Brain microvascular endothelial cell (primary cell): ENCODE data around the gene NLRX1.
A peak's percentile ranks its signal among the peaks of the same experiment; 100 is the strongest.
"Not testable (repeated sequence)": the region's sequence is repeated elsewhere in the genome, so short reads cannot be mapped to it uniquely, and the experiment has no call there.

Source experiments
- DNase-seq: peaks from one replicate; pipeline ENCODE4 v3.0.0-alpha.2; 2020
- H3K27ac ChIP-seq: fragments of 250-450 bp; sonication (Bioruptor Pico); 2 replicates; pipeline ENCODE4 v1.5.1; 2020; ENCODE audit warnings: mild to moderate bottlenecking, moderate library complexity
- H3K27me3 ChIP-seq: fragments of 250-450 bp; sonication (Bioruptor Pico); replicated peaks from 2 replicates; pipeline ENCODE4 v1.5.1; 2020; ENCODE audit warnings: mild to moderate bottlenecking
- H3K36me3 ChIP-seq: fragments of 250-450 bp; sonication (Bioruptor Pico); replicated peaks from 2 replicates; pipeline ENCODE4 v1.5.1; 2020; ENCODE audit warnings: mild to moderate bottlenecking
- H3K4me3 ChIP-seq: 2 replicates; pipeline ENCODE4 v1.5.1; 2011; ENCODE audit warnings: low read depth, mild to moderate bottlenecking, control low read depth, low read length, moderate library complexity
- in situ Hi-C: cut with HindIII; loops from 2 replicates; pipeline ENCODE4 v1.10.0; 2017; ENCODE audit warnings: low sequenced_read_pairs, low pct_ligation_motif_present
- TF ChIP-seq, protein P1 (sequence below): IDR thresholded peaks from 2 replicates; pipeline ENCODE4 v1.5.1; 2011; ENCODE audit warnings: low read depth, mild to moderate bottlenecking, moderate library complexity, low read length, control low read depth, inconsistent platforms; ENCODE audit errors: missing control alignments

NLRX1 gene

DNA sequence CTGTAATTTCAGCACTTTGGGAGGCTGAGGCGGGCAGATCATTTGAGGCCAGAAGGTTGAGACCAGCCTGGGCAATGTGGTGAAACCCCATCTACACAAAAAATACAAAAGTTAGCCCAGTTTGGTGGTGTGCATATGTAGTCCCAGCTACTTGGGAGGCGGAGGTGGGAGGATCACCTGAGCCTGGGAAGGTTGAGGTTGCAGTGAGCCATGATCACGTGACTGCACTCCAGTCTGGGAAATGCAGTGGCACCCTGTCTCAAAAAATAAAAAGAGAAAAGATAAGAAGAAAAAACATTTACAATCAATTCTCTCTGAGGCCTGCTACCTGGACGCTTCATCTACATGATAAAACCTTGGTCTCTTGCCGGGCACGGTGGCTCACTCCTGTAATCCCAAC lies 30.4 kb downstream of the NLRX1 start:
- no peaks in the 10 kb centered on the region for H3K36me3 ChIP-seq
- in situ Hi-C loops, result no loop called here
- DNase-seq, result no peak
- TF ChIP-seq, protein P1, sequence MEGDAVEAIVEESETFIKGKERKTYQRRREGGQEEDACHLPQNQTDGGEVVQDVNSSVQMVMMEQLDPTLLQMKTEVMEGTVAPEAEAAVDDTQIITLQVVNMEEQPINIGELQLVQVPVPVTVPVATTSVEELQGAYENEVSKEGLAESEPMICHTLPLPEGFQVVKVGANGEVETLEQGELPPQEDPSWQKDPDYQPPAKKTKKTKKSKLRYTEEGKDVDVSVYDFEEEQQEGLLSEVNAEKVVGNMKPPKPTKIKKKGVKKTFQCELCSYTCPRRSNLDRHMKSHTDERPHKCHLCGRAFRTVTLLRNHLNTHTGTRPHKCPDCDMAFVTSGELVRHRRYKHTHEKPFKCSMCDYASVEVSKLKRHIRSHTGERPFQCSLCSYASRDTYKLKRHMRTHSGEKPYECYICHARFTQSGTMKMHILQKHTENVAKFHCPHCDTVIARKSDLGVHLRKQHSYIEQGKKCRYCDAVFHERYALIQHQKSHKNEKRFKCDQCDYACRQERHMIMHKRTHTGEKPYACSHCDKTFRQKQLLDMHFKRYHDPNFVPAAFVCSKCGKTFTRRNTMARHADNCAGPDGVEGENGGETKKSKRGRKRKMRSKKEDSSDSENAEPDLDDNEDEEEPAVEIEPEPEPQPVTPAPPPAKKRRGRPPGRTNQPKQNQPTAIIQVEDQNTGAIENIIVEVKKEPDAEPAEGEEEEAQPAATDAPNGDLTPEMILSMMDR, result no peak
- no peak overlapping the region for H3K27ac ChIP-seq
- H3K4me3 ChIP-seq, result no peak overlapping the region
- no peaks in the 10 kb centered on the region for H3K27me3 ChIP-seq

DNA sequence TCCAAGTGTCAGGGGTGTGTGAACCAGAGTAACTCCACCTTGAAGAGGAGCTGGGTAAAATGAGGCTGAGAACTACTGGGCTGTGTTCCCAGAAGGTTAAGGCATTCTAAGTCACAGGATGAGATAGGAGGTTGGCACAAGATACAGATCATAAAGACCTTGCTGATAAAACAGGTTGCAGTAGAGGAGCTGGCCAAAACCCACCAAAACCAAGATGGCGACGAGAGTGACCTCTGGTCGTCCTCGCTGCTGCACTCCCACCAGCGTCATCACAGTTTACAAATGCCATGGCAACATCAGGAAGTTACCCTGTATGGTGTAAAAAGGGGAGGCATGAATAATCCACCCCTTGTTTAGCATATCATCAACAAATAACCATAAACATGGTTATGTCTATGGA lies 32.7 kb downstream of the NLRX1 start:
- H3K27me3 ChIP-seq, H3K27ac ChIP-seq, DNase-seq, H3K36me3 ChIP-seq, H3K4me3 ChIP-seq, in situ Hi-C loops: not testable (repeated sequence)

DNA sequence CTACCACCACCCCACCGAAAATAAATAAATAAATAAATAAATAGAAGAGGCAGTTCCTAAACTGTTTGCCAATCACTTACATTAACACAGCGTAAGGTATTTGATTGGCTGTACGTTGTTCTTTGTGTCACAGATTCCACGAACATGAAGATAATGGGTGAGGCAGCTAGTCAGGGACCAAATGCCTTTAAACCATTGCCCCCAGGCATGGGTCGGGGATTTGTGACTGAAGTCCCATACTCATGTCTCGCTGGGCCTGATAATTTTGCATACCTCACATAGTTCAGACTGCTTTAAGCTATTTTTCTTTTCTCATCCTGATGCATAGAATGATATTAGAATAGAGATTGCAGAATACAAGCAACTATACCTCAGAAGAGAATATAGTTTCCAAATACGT lies 34.0 kb downstream of the NLRX1 start:
- no peak for DNase-seq
- Histone ChIP-seq H3K27me3 (no peaks in the 10 kb centered on the region), H3K4me3 (no peak overlapping the region), H3K36me3 (no peaks in the 10 kb centered on the region), H3K27ac (no peak overlapping the region)
- TF ChIP-seq, protein P1, result no peak
- in situ Hi-C loops, result no loop called here

DNA sequence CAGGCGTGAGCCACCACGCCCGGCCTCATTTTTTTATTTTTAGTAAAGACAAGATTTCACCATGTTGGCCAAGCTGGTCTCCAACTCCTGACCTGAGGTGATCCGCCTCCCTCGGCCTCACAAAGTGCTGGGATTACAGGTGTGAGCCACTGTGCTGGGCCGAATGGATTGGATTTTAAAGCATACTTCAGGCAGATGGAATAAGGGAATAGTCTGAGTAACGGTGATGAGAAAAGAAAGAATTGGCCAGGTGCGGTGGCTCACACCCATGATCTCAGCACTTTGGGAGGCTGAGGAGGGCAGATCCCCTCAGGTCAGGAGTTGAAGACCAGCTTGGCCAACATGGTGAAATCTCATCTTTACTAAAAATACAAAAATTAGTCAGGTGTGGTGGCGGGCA lies 35.5 kb downstream of the NLRX1 start:
- H3K27ac ChIP-seq, result no peak overlapping the region
- in situ Hi-C loops, result no loop called here
- H3K36me3 ChIP-seq, result no peaks in the 10 kb centered on the region
- no peaks in the 10 kb centered on the region for H3K27me3 ChIP-seq
- TF ChIP-seq, protein P1, result no peak
- DNase-seq, result no peak
- no peak overlapping the region for H3K4me3 ChIP-seq

DNA sequence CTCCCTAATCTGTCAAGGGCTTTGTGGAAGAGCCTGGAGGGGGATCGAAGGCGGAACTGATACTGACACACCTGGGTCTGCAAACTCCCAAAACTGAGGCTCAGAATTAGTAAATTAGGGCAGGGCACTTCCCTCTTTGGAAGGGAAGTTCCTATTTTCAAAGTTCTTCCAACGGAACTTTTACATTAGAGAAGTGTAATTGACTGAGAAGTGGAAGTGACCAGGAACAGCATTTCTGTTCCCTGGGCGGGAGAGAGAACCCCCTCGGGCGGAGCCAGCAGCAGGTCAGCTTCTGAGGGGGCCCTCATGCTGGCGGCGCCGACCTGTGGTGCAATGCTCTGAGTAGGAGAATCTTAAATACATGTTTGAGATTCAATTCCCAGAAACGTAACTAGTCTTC lies 36.6 kb downstream of the NLRX1 start:
- no peak overlapping the region for H3K4me3 ChIP-seq
- TF ChIP-seq, protein P1, result no peak
- no peak overlapping the region for H3K27ac ChIP-seq
- no peaks in the 10 kb centered on the region for H3K36me3 ChIP-seq
- in situ Hi-C loops, result no loop called here
- no peaks in the 10 kb centered on the region for H3K27me3 ChIP-seq
- no peak for DNase-seq

DNA sequence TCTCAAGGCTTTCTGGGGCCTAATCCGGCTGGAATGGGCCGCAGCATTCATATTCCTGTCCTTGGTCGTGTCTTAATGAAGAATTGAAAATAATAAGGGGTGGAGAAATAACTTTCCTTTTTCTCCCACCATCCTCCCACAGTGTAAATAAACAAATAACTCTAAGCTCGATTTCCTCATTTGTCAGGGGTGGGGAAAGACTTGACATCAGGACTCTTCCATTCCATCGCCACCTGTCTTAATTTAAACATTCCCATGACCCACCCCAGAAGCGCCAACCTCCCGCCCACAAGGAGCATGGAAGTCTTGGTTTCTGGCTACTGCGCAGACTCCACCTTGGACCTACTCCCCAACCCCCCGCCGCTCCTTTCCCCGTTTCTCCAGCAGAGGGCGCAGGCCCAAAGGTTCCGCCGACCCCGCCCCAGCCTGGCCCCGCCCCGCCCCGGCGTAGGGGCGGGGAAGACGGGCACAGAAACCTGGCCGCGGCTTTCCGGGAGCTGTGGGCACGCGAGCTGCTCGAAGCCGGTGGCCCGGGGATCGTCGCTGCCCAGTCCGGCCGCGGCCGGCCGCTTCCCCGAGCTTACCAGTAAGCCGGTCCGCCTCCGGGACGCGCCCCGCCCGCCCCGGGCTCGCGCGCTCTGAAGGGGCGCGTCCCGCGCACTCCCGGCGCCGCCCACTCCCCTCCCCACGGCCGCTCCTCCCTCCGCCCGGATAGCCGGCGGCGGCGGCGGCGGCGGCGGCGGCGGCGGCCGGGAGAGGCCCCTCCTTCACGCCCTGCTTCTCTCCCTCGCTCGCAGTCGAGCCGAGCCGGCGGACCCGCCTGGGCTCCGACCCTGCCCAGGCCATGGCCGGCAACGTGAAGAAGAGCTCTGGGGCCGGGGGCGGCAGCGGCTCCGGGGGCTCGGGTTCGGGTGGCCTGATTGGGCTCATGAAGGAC lies 37.3 kb downstream of the NLRX1 start, which contains the start of gene CBL:
Gene CBL, plus strand, starts transcription at position 766 of the 937 bp plus-strand sequence. Its CDS starts 79 bp downstream, at position 845.
- peak; percentile 91 for DNase-seq
- Histone ChIP-seq H3K27me3 (no peaks in the 10 kb centered on the region), H3K4me3 (peak within 1 kb of the TSS; percentile 89), H3K27ac (peak within 1 kb of the TSS; percentile 59), H3K36me3 (no peaks in the 10 kb centered on the region)
- in situ Hi-C loops, result no loop called here
- TF ChIP-seq, protein P1, result peak; percentile 86
